DND-41 (cell line): ENCODE data around the gene EFHC2.

Source experiments
- EZH2 ChIP-seq: IDR thresholded peaks from 3 replicates; pipeline ENCODE4 v1.6.1; 2012; ENCODE audit warnings: borderline replicate concordance, low read depth, mild to moderate bottlenecking, moderate library complexity, low read length, inconsistent platforms; ENCODE audit not compliant: severe bottlenecking
- TF ChIP-seq, protein P1 (sequence below): IDR thresholded peaks from 2 replicates; pipeline ENCODE4 v1.5.1; 2012; ENCODE audit warnings: borderline replicate concordance, low read length, moderate library complexity, mild to moderate bottlenecking; ENCODE audit not compliant: poor library complexity, severe bottlenecking; ENCODE audit errors: extremely low read depth

DNA sequence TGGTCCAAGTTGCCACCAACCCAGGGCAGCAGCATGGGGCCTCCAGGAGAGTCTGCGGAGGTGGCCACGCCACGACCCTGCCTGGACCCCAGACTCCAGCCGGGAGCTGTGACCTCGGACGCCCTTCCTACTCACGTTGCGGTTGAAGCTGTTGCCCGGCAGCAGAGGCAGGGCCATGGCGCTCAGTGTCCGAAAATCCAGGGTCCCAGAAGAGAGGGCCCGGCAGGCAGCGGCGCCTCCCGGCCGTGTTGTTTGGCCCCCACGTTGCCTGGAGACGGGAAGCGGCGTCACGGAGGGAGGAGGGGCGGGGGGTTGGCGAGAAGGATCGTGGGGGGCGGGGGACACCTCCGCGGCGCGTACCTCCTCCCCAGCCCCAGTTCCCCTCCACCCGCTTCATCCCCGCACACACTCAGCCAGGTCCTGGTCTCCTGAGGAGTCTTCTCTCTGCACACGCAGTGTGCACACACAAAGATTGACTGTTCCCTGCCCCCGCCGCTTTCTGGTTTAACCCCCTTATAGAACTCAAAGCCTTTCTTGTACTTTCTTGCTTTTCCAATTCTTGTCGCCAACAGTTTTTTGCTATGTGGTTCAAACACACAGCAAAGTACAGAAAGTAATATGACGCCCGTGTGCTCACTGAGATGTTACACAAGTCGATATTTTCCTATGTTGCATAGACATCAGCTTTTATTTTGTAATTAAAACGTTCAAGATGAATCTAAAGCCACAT is at the start of gene EFHC2:
- no peak for TF ChIP-seq EZH2
- TF ChIP-seq, protein P1, sequence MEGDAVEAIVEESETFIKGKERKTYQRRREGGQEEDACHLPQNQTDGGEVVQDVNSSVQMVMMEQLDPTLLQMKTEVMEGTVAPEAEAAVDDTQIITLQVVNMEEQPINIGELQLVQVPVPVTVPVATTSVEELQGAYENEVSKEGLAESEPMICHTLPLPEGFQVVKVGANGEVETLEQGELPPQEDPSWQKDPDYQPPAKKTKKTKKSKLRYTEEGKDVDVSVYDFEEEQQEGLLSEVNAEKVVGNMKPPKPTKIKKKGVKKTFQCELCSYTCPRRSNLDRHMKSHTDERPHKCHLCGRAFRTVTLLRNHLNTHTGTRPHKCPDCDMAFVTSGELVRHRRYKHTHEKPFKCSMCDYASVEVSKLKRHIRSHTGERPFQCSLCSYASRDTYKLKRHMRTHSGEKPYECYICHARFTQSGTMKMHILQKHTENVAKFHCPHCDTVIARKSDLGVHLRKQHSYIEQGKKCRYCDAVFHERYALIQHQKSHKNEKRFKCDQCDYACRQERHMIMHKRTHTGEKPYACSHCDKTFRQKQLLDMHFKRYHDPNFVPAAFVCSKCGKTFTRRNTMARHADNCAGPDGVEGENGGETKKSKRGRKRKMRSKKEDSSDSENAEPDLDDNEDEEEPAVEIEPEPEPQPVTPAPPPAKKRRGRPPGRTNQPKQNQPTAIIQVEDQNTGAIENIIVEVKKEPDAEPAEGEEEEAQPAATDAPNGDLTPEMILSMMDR = no peak
